EH (cell line): Measurements from ENCODE around the gene AFF2.
A peak's percentile ranks its signal among the peaks of the same experiment; 100 is the strongest.

Source experiments
- DNase-seq: peaks from one replicate; pipeline ENCODE4 v3.0.0-alpha.2; 2015; ENCODE audit warnings: low read depth

The AFF2 gene

GRCh38 chrX:148536961-148537360, 36.5 kb downstream of the AFF2 start:
- DNase-seq, result no peak

- DNase-seq, result no peak
Measured at GRCh38 chrX:148537556-148538182, 37.3 kb downstream of the AFF2 start.

GRCh38 chrX:148538582-148538981, 38.2 kb downstream of the AFF2 start:
- DNase-seq, result no peak

- DNase-seq, result no peak
Measured at GRCh38 chrX:148540114-148540513, 39.7 kb downstream of the AFF2 start.

- no peak for DNase-seq
Measured at GRCh38 chrX:148540671-148541583, 40.5 kb downstream of the AFF2 start.

GRCh38 chrX:148541584-148541940, 41.1 kb downstream of the AFF2 start:
- DNase-seq, result no peak

- DNase-seq, result no peak
Measured at GRCh38 chrX:148542481-148543255, 42.3 kb downstream of the AFF2 start.

- no peak for DNase-seq
Measured at GRCh38 chrX:148552775-148553174, 52.4 kb downstream of the AFF2 start.

DNA sequence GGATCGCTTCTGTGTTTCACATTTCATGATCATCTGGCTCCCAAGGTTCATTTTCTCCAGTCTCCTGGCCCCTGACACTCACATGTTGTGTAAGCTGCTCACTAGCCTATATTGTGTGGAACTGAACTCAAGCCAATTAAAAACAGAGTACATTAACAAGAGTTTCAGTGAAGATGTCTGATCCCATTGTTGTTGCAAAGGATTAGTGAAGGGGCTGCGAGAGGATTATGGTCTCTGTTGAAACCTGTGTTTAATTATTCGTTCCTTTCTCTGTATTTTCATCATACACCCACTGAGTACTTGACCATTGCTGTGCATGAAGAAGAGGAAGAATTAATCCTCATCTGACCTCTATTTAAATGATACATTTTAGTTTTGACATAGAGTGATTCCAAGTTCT, 54.7 kb downstream of the AFF2 start:
- no peak for DNase-seq

GRCh38 chrX:148555571-148556243, 55.3 kb downstream of the AFF2 start:
- DNase-seq, result no peak

DNA sequence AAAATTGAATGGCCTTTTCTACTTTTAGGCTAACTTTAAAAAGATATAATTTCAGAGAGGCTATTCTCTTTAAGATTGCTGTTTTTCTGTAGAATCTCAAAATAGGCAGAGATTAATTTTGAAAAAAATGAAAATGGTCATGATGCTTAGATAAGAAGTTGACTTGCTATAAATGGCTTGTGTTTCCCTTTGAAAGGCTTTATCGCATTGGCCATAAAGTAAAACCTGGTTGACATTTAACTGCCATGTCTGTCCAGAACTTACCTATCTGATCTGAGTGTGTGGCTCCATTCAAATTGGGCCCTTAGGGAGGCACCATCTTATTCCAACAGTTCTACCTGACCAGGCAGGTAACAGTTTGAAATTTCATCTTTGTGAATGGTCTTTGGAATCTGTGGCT, 56.1 kb downstream of the AFF2 start:
- no peak for DNase-seq

DNA sequence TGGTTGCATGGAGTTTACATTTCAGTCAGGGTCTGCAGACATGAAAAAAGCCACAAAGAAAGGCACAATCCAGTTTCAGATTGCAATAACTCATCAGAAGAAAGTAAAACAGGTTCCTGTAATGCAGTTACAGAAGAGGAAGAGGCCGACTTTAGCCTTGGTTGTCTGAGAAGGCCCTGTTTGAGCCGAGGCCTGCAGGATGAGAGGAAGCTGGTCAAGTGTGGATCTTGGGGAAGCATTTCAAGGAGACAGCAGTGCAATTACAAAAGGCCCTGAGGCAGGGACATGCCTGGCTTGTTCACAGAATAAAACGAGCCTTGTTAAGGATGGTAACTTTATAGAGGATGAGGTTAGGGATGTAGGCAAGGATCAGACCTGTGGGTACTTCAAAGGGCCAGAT, 62.4 kb downstream of the AFF2 start:
- no peak for DNase-seq

DNA sequence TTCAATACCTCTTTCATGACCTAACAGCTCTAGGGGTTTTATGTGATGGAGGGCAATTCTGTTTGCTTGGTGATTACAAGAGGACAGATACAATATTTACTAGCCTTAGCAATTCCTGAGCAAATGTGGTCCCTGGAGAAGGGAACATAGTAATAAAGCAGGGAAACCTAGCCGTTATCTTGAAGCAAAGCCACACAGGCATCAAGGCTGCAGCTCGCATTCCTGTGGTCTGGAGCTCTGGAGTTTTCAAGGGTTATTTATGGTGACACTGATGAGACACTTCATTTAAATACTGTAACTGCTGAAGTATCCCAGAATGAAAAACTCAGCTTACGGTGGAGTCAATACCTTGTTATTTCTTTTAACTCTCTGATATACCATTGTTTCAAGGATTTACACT, 66.8 kb downstream of the AFF2 start:
- DNase-seq, result peak; percentile 0

DNA sequence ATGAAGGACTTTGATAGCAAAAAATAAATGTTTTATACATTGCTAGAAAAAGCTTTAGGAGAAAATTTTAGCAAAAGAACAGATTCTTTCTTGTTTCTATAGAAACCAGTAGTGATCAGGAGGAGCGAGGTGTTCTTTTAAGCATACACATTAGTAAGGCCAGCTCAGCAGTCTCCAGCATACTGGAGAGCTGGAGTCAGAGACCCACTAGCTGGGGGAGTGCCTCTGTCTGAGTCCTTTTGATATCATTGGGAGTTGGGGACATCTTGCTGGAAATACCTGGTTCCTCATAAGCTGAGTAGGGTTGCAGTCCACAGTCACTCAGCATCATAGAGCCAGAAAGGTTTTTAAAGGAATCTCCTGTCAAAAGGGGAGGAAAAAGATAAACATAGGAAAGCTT, 67.4 kb downstream of the AFF2 start:
- DNase-seq, result no peak

GRCh38 chrX:148568763-148569162, 68.3 kb downstream of the AFF2 start:
- no peak for DNase-seq

DNA sequence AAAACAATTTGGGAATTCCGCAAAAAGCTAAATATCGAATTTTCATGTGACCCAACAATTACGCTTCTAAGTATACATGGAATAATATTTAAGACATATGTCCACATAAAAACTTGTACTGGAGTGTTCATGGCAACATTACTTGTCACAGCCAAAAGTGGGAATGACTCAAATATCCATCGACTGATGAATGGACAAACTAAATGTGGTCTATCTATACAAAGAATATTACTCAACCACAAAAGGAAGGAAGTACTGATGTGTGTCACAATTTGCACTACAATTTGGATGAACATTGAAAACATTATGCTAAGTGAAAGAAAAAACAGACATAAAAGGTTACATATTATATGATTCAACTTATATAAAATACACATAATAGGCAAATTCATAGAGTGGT, 71.9 kb downstream of the AFF2 start:
- DNase-seq, result no peak

DNA sequence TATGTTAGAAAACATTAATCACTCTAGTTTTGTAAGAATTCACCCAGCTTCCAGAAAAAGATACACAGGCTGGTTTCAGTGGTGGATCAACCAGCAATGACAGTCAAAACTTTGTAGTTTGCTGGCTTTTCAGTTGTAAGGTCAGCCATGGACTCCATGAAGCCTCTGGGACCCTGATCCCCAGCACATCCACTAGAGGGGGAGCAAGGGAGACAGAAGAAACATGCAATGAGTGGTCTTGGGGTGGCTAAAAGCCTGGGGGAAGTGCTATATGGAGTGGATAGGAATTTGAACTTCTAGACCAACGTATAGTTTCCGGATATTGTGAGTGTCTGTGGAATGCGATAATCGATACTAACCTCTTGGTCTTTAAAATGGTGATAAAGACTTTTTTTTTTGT, 72.7 kb downstream of the AFF2 start:
- DNase-seq, result no peak

DNA sequence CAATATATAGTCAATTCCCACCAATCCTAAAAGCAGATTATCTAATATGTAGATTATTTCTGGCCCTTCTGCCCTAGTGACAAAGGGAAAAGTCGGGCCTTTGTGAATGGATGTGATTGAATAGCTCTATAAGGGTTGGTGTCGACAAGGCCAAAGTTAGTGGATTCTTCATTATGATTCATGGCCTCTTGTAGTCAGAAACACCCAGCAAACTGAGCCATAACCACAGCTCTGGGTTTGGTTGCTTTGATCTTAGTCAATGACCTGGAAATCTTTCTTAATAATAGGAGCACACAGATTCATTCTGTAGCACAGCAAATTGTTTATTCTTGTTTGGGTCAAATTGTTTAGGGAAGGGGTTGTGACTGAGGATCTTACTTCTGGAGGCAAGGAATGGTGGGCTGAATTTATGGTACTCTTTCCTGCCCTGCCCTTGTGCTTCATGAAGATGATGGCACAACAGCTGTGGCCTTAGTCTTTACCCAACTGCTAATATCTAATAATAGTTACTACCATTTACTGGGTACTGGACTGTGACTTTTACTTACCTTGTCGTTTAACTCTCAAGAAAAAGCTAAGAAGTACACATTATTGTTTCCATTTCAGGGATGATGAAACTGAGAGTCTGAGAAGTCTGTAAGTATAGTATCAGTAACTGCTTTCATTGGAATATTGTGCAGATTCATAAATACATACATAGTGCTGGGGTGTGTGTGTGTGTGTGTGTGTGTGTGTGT, 74.0 kb downstream of the AFF2 start:
- no peak for DNase-seq

DNA sequence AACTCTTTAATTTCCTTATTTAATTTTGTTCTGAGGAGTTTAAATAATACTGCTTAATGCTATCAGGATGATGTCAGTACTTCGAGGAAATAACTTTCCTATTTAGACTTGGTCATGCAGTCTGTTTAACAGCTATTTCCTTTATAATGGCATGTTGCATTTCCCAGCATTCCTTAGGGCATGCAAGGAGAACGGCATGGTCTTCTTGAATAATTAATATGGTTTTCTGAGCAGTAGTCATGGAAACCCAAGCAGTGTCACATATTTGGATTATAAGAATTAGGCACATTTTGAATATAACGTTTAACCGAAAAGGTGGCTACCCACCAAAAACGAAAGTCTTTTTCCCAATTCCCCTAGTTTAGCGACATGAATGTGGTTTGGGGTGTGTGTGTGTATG, 76.0 kb downstream of the AFF2 start:
- DNase-seq, result no peak

GRCh38 chrX:148577741-148578140, 77.3 kb downstream of the AFF2 start:
- no peak for DNase-seq

DNA sequence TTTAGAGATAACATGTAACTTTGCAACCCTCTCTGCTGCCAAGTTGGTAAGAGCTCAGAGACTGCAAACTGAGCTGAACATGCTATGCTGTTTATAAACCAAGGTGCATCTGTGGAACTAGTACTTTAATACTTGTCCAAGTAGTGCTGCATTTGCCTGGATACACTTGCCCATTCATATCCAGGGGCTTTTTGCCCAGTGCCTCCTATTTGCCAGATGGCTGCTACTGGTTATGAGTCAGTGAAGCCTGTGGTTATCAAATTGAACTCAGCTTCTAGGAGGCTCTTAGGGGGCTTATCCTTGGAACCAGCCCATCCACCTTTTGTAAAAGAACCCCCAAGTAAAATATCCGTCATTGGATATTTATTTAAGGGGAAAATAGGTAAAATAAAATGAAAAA, 79.6 kb downstream of the AFF2 start:
- DNase-seq, result no peak

- DNase-seq, result no peak
Measured at GRCh38 chrX:148582353-148582752, 81.9 kb downstream of the AFF2 start.
